RPMI8226 (cell line): ENCODE results near the gene TMSB15B.
"Not testable (repeated sequence)": the region's sequence is repeated elsewhere in the genome, so short reads cannot be mapped to it uniquely, and the experiment has no call there.

Source experiments
- DNase-seq: peaks from one replicate; pipeline ENCODE4 v3.0.0-alpha.2; 2015

Gene TMSB15B

DNA sequence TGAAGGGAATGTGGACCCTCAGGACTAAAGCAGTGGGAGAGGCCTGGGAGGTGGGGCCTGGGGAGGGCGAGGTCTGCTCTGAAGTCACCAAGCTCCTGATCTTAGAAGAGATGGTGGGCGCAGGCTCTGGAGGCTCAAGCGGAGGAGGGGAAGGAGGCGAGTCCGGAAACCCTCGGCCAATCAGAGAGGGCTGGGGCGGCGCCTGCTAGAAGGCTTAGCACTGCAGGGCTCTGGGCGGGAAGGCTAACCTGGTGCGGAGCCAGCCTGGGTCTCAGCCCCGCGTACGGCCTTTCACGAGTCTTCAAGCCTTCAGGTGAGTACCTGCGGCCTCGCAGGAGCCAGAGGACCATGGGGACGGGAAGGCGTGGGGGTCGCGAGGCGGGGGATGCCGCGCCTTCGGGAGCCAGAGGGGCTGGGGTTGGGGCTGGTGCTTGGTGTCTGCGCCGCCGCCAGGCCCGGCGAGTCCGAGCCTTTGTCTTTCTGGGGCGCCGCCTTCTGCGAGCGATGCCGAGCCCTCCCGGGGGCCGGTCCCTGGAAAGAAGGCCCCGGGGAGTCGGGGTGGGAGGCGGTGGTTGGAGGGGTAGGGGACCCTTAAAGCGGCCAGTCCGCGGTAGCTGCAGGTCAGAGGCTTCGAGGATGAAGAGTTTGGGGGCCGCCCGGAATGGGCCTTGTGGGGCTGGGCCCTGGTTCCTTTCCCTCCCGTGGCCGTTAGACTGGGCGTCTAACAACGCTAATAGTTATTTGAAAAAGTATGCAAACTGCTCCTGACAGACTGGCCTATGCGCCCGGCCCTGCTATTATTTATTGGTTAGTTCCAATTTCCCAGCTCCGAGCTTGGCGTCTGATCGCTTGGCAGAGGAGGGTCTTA, at the start of gene TMSB15B:
TMSB15B (plus strand) TSS at position 217 of the 868 bp plus-strand sequence.
- not testable (repeated sequence) for DNase-seq

DNA sequence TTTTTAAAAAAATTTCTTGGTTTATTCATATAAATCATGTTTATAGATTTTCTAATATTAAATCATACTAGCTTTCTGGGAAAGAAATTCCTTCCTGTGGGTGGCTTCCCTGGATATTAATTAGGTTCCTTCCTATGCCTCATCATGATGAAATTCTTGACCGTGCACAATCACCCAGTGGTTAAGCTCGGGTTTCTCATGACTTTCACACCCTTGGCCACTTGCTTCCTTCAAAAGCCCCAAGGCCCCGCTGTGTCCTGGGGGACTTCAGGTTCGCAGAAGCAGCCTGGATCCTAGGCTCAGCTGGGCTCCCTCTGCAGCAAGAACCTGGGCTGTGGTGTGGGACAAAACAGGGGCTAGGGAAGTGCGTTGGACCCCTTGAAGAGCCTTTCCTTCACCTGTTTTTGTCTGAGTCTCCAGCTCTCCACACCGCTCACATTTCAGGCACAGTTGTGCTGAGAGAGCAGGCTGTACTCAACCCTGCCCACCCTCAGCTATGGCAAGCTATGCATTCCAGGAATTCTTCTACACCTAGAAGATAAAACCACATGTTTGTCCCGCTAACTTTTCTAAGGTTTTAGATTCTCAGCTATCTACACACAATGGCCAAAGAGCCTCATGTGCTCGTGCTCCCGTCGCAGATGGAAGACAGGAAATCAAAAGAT, 48.9 kb upstream of the TMSB15B start:
- DNase-seq: no peak

GRCh38 chrX:103918050-103918449, 44.4 kb upstream of the TMSB15B start:
- peak; percentile 67 for DNase-seq

DNA sequence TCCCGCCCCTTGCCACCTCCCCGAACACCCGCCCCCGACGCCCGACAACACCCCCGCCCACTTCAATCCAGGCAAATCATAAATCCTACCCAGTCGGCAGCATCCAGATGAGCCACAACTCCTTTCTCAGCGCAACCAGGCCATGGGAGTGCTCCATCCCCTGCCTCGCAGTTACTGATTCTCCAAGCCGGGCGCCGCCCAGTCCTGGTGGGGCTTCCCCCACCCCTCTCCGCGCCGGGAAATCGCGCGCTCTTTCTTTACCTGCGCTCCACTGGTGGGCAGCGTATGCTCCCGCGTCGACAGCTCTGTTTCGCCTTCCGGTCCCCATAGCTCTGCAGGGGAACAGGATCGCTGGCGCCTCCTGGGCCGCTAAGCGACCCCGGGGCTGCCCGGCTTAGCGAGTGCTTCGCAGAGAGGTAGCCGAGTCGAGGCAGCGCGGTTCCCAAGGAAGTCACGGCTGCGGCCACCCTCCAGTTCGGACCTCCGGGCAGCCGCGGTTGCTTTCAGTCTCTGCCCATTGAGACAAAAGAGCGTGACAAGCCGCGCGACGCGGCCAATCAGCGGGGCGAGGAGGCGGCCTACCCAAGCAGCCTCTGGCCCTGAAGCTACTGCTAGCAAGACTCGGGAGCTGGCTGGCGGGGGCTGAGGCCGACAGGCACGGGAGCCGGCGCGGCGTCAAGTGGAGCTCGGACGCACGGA, 43.7 kb upstream of the TMSB15B start:
- peak; percentile 61 for DNase-seq

- peak; percentile 60 for DNase-seq
These were observed 43.2 kb upstream of the TMSB15B start for GRCh38 chrX:103919270-103919637.

DNA sequence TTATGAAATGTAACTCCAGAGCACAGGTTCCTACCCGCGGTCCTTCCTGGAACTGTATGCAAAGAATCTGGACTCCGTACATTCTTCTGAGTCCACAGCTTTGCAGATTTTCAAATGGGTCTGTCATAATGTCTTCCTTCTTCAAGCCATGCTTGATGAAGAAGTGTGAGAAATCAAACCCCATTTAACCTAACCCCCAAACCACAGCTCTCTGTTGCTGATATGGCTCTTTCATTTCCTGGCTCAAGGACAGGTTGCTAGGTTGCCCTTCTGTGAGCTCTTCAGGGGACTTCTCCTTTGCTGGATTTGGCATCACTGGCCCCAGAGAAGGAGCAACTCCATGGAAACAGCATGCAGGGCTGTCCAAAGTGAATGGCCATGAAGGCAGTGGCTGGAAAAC, 41.9 kb upstream of the TMSB15B start:
- DNase-seq: peak; percentile 30

GRCh38 chrX:103927030-103927429, 35.4 kb upstream of the TMSB15B start:
- no peak for DNase-seq

- DNase-seq: no peak
These were observed 34.8 kb upstream of the TMSB15B start for GRCh38 chrX:103927633-103928032.

- DNase-seq: no peak
These were observed 30.3 kb upstream of the TMSB15B start for GRCh38 chrX:103932133-103932532.

DNA sequence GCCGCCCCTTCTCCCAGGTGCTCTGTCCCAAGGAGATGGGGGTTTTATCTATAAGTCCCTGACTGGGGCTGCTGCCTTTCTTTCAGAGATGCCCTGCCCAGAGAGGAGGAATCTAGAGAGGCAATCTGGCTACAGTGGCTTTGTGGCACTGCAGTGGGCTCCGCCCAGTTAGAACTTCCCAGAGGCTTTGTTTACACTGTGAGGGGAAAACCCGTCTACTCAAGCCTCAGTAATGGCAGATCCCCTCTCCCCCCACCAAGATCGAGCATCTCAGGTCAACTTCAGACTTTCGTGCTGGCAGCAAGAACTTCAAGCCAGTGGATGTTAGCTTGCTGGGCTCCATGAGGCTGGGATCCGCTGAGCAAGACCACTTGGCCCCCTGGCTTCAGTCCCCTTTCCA, 22.2 kb upstream of the TMSB15B start:
- DNase-seq: not testable (repeated sequence)

DNA sequence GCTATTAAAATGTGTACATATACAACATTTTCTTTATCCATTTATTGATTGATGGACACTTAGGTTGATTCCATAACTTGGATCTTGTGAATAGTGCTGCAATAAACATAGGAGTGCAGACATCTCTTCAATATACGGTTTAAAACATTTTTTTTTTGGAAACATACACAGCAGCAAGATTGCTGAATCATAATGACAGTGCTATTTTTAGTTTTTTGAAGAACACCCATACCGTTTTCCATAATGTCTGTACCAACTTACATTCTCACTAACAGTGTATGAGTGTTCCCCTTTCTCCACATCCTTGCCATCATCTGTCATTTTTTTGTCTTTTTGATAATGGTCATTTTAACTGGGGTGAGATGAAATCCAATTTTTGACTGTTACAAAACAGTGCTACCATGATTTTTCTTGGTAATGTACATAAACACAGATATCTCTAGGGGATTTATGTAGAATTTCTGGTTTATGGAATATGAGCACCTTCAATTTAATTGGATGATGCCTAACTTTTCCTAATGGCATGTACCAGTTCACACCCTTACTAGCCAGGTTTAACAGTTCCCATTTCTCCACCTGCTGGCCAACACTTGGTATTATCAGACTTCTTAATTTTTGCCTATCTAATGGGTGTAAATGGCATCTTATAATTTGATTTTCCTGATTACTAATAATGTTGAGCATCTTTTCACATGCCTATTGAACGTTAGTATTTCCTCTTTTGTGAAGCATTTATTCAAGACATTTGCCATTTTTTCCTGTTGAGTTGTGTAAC, 21.0 kb upstream of the TMSB15B start:
- DNase-seq: peak; percentile 16

- DNase-seq: no peak
These were observed 12.9 kb upstream of the TMSB15B start for GRCh38 chrX:103949506-103949905.

- no peak for DNase-seq
These were observed 9.1 kb upstream of the TMSB15B start for GRCh38 chrX:103953353-103953752.

DNA sequence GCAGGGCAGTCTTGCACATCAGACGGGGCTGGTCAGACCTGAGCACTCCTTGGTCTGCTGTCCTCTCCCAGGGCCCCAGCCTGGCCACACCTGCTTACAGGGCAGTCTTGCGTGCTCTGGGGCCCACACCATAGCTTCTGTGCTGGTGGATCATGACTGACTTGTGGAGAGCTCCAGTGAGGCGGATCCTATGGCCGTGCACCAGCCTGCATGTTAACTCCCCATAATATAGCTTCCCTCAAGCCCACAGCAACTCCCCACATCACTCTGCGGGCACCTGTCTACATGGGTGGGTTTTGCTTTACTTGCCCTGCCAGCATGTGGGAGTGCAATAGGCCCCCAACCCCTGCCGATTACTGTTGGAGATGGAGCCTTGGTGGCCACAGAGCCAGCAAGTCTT, 8.2 kb upstream of the TMSB15B start:
- no peak for DNase-seq

- not testable (repeated sequence) for DNase-seq
These were observed 1.8 kb upstream of the TMSB15B start for GRCh38 chrX:103960599-103960998.

DNA sequence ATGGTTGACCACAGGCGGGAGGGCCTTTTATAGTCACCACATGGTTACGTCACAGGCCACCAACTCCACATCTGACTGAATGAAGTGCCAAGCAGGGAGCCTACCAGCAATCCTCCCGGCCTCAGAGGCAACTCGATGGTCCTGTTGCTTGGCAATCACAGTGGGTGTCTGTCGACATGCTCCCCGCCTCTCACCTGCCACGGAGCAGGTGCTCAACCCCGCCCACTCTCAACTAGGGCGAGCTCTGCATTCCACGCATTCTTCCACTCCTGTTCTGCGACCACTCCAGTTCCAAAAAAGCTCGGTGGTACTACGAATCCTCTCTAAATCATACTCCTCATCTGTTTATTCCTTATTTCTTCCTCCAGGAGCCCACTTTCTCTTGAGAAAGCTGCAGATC, 21.1 kb downstream of the TMSB15B start:
- DNase-seq: not testable (repeated sequence)

DNA sequence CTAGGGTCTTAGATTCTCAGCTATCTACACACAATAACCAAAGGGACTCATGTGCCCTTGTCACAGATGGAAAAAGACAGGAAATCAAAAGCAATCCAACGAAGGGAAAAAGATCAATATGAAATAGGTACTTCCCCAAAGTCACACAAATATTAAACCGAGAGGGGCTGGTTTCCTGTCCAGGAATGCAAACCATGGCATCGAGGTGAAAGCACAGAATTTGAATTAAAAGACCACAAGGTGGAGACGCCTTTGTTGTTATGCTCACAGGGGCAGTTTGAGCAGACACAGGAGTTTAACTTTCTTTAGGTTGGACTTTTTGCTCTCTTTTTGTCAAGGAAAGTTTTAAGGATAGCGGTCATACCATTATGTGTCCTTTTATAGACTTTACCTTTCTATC, 36.8 kb downstream of the TMSB15B start:
- no peak for DNase-seq

DNA sequence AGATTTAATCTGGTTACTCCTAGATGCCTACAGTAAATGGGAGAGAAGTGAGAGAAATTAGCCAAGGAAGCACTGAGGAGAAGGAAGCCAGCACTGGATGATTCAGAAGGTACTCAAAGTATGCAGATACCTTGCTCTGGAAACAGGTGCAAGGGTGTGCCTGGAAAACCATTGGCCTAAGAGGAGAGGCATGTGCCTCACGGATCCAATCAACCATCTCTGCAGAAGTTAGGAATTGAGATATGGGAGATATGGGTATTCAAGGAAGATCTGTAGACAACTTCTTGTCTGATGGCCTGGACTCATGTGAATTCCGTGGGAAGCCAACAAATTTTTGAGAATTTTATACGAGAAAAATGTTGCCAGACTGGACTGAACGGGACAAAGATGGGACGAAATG, 46.4 kb downstream of the TMSB15B start:
- no peak for DNase-seq

DNA sequence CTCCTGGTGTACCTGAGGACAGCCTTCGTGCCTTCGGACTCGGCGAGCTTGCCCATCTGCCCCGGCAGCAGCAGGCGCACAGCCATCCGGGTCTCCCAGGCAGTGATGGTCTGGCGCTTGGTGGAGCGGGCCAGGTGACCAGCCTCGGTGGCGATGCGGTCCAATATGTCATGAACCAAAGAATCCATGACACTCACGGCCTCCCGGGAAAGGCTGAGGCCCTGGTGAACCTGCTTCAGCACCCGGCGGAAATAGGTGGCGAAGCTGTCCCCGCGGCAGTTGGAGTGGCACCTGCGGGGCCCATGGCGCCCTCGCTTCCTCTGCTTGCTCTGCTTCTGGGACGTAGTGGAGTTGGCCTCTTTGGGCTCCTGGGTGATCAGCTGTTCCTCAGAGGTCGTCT, 50.7 kb downstream of the TMSB15B start:
- DNase-seq: no peak

DNA sequence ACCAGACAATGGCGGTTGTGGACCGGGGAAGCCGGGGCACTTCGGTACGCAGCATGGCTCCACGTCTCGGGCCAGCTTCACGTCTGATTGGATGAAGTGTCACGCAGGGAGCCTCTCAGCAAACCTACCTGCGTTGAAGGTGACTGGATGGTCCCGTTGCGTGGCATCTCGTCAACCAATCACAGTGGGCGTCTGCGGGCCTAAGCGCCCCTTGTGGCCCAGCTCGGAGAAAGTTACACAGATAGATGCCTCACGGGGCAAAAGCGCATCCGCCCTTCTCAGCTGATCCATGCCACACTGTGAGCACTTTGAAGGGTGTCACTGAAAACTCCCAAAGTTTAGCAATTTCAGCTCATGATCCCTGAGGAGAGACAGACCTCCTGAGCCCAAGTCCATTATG, 51.2 kb downstream of the TMSB15B start, which contains the start of gene H2BW1:
H2BW1 (minus strand) TSS at position 103 of the 400 bp plus-strand sequence. CDS start 132 bp downstream, outside the sequence.
- no peak for DNase-seq

GRCh38 chrX:104015576-104015975, 53.1 kb downstream of the TMSB15B start:
- not testable (repeated sequence) for DNase-seq
